ENCODE data around the gene CD244. TPM values are rescaled to one million over a fixed set of nuclear protein-coding genes. Genes with fewer than 3 reads are reported as not detected.

CD244 gene
- total RNA-seq, 2 experiments from 2014 or later, result not detected

GRCh38 chr1:160819186-160819585 is 43.5 kb downstream of the CD244 start:
- Histone ChIP-seq H4K20me1 (ENCODE audit: insufficient read depth, low read length) (no peaks in the 10 kb centered on the region), H3K79me2 (ENCODE audit: insufficient read depth, low read depth, low read length) (no peaks in the 10 kb centered on the region), H3K9me3 (ENCODE audit: low read length) (no peaks in the 10 kb centered on the region), H3K27ac (ENCODE audit: low read depth, low read length, poor library complexity, severe bottlenecking) (no peak overlapping the region), H3K4me1 (ENCODE audit: insufficient read depth, low read length, poor library complexity, severe bottlenecking) (no peaks in the 10 kb centered on the region), H3K4me3 (ENCODE audit: low read depth, low read length, poor library complexity, severe bottlenecking) (no peak overlapping the region), H2AFZ (ENCODE audit: low read length) (no peak overlapping the region), H3K36me3 (ENCODE audit: insufficient read depth, low read length) (peaks cover 56% of the 10 kb centered on the region), H3K4me2 (ENCODE audit: low read length) (no peak overlapping the region), H3K9me2 (ENCODE audit: insufficient read depth, low read length) (no peaks in the 10 kb centered on the region)
- POLR2A ChIA-PET, result interaction anchor here (0.6 kb wide), 1 partner anchor 438 kb away, joined by 3 read pairs; no protein-coding TSS in a partner anchor
- DNase-seq (ENCODE audit: low spot score), result no peak
- CTCF ChIA-PET (ENCODE audit: unreplicated experiment), result no interaction called here
- TF ChIP-seq EZH2phosphoT487 (IDR thresholded peaks at IDR 0.05; ENCODE audit: borderline replicate concordance, low read depth, low read length) (no peak), CTCF (conservative IDR thresholded peaks at IDR 0.05; ENCODE audit: low read length) (no peak)
- intact Hi-C loops (cut with micrococcal nuclease; ENCODE audit: unreplicated experiment), result no loop called here
- no TSS peak for BruUV-seq (replicated peaks)

- Histone ChIP-seq H4K20me1 (ENCODE audit: insufficient read depth, low read length) (no peaks in the 10 kb centered on the region), H3K36me3 (ENCODE audit: insufficient read depth, low read length) (peaks cover 56% of the 10 kb centered on the region), H3K4me2 (ENCODE audit: low read length) (no peak overlapping the region), H3K27ac (ENCODE audit: low read depth, low read length, poor library complexity, severe bottlenecking) (no peak overlapping the region), H3K9me3 (ENCODE audit: low read length) (no peaks in the 10 kb centered on the region), H3K9me2 (ENCODE audit: insufficient read depth, low read length) (no peaks in the 10 kb centered on the region), H3K4me1 (ENCODE audit: insufficient read depth, low read length, poor library complexity, severe bottlenecking) (peaks cover 2% of the 10 kb centered on the region), H3K4me3 (ENCODE audit: low read depth, low read length, poor library complexity, severe bottlenecking) (no peak overlapping the region), H3K79me2 (ENCODE audit: insufficient read depth, low read depth, low read length) (no peaks in the 10 kb centered on the region), H2AFZ (ENCODE audit: low read length) (no peak overlapping the region)
- no TSS peak for BruUV-seq (replicated peaks)
- no peak for DNase-seq (ENCODE audit: low spot score)
- TF ChIP-seq CTCF (conservative IDR thresholded peaks at IDR 0.05; ENCODE audit: low read length) (no peak), EZH2phosphoT487 (IDR thresholded peaks at IDR 0.05; ENCODE audit: borderline replicate concordance, low read depth, low read length) (no peak)
- POLR2A ChIA-PET, result interaction anchor here (0.6 to 1.5 kb wide), 3 partner anchors 19 to 567 kb away, joined by 3 to 7 read pairs (median 7); no protein-coding TSS in a partner anchor
- intact Hi-C loops (cut with micrococcal nuclease; ENCODE audit: unreplicated experiment), result no loop called here
- CTCF ChIA-PET (ENCODE audit: unreplicated experiment), result no interaction called here
These were observed 44.3 kb downstream of the CD244 start for GRCh38 chr1:160818207-160818937.

GRCh38 chr1:160814856-160815255 is 47.8 kb downstream of the CD244 start:
- H3K4me3 ChIP-seq (ENCODE audit: low read depth, low read length, poor library complexity, severe bottlenecking), result no peak overlapping the region
- no peak for TF ChIP-seq CTCF (conservative IDR thresholded peaks at IDR 0.05; ENCODE audit: low read length)
- no peak for TF ChIP-seq EZH2phosphoT487 (IDR thresholded peaks at IDR 0.05; ENCODE audit: borderline replicate concordance, low read depth, low read length)
- no peak for DNase-seq (ENCODE audit: low spot score)
- peaks cover 7% of the 10 kb centered on the region for H3K4me1 ChIP-seq (ENCODE audit: insufficient read depth, low read length, poor library complexity, severe bottlenecking)
- no peaks in the 10 kb centered on the region for H3K9me3 ChIP-seq (ENCODE audit: low read length)
- H3K36me3 ChIP-seq (ENCODE audit: insufficient read depth, low read length), result peaks cover 78% of the 10 kb centered on the region
- no peaks in the 10 kb centered on the region for H3K79me2 ChIP-seq (ENCODE audit: insufficient read depth, low read depth, low read length)
- POLR2A ChIA-PET, result interaction anchor here (1.0 kb wide), 1 partner anchor 9 kb away, joined by 4 read pairs; no protein-coding TSS in a partner anchor
- no peak overlapping the region for H3K4me2 ChIP-seq (ENCODE audit: low read length)
- intact Hi-C loops (cut with micrococcal nuclease; ENCODE audit: unreplicated experiment), result no loop called here
- BruUV-seq (replicated peaks), result no TSS peak
- no peaks in the 10 kb centered on the region for H4K20me1 ChIP-seq (ENCODE audit: insufficient read depth, low read length)
- H3K27ac ChIP-seq (ENCODE audit: low read depth, low read length, poor library complexity, severe bottlenecking), result no peak overlapping the region
- no peaks in the 10 kb centered on the region for H3K9me2 ChIP-seq (ENCODE audit: insufficient read depth, low read length)
- CTCF ChIA-PET (ENCODE audit: unreplicated experiment), result interaction anchor here (0.9 kb wide), 1 partner anchor 36 kb away, joined by 4 read pairs; no protein-coding TSS in a partner anchor
- no peak overlapping the region for H2AFZ ChIP-seq (ENCODE audit: low read length)
